Nephron progenitor cell (in vitro differentiated cells): ENCODE measurements around the gene LATS2.

Experiments
- DNase-seq: peaks from one replicate; pipeline ENCODE4 v3.0.0; 2021
- H3K27ac Mint-ChIP-seq: 2 replicates; pipeline ENCODE4 v1.8.0; 2021; ENCODE audit warnings: mild to moderate bottlenecking, moderate library complexity, mixed read lengths
- H3K27me3 Mint-ChIP-seq: 2 replicates; pipeline ENCODE4 v1.8.0; 2021; ENCODE audit warnings: mild to moderate bottlenecking, low read depth, mixed read lengths; ENCODE audit not compliant: poor library complexity
- H3K36me3 Mint-ChIP-seq: 2 replicates; pipeline ENCODE4 v1.8.0; 2021; ENCODE audit warnings: low read depth, mixed read lengths
- H3K4me1 Mint-ChIP-seq: 2 replicates; pipeline ENCODE4 v1.8.0; 2021; ENCODE audit warnings: mixed read lengths
- H3K4me3 Mint-ChIP-seq: 2 replicates; pipeline ENCODE4 v1.8.0; 2021; ENCODE audit warnings: mild to moderate bottlenecking, moderate library complexity, mixed read lengths
- H3K9me3 Mint-ChIP-seq: 2 replicates; pipeline ENCODE4 v1.8.0; 2021; ENCODE audit warnings: mild to moderate bottlenecking, moderate library complexity, mixed read lengths
- TF ChIP-seq, protein P1 (sequence below): fragments of 200-600 bp; sonication (generic); IDR thresholded peaks from 2 replicates; pipeline ENCODE4 v1.5.0; 2021; ENCODE audit warnings: antibody characterized with exemption

LATS2 gene

DNA sequence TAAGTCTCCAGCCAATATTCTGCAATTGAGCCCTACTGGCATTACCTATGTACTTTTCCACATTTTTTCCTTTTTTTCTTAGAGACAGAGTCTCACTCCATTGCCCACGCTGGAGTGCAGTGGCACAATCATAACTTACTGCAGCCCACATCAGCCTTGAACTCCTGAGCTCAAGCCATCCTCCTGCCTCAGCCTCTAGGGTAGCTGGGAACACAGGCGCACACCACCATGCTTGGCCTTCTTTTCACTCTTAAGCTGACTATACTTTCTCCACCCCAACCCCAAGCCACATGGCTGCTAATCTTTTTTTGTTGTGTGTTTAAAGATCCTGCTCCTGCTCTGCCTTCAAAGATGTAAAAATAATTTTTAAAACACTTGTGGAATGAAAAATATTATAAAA lies 1.6 kb upstream of the LATS2 start:
- TF ChIP-seq, protein P1, sequence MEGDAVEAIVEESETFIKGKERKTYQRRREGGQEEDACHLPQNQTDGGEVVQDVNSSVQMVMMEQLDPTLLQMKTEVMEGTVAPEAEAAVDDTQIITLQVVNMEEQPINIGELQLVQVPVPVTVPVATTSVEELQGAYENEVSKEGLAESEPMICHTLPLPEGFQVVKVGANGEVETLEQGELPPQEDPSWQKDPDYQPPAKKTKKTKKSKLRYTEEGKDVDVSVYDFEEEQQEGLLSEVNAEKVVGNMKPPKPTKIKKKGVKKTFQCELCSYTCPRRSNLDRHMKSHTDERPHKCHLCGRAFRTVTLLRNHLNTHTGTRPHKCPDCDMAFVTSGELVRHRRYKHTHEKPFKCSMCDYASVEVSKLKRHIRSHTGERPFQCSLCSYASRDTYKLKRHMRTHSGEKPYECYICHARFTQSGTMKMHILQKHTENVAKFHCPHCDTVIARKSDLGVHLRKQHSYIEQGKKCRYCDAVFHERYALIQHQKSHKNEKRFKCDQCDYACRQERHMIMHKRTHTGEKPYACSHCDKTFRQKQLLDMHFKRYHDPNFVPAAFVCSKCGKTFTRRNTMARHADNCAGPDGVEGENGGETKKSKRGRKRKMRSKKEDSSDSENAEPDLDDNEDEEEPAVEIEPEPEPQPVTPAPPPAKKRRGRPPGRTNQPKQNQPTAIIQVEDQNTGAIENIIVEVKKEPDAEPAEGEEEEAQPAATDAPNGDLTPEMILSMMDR = no peak
- H3K36me3 Mint-ChIP-seq = peaks cover 5% of the 10 kb centered on the region
- H3K9me3 Mint-ChIP-seq = no peaks in the 10 kb centered on the region
- peak overlapping the region; percentile 35 for H3K4me3 Mint-ChIP-seq
- peaks cover 12% of the 10 kb centered on the region for H3K4me1 Mint-ChIP-seq
- H3K27ac Mint-ChIP-seq = no peak overlapping the region
- peaks cover 10% of the 10 kb centered on the region for H3K27me3 Mint-ChIP-seq
- no peak for DNase-seq

DNA sequence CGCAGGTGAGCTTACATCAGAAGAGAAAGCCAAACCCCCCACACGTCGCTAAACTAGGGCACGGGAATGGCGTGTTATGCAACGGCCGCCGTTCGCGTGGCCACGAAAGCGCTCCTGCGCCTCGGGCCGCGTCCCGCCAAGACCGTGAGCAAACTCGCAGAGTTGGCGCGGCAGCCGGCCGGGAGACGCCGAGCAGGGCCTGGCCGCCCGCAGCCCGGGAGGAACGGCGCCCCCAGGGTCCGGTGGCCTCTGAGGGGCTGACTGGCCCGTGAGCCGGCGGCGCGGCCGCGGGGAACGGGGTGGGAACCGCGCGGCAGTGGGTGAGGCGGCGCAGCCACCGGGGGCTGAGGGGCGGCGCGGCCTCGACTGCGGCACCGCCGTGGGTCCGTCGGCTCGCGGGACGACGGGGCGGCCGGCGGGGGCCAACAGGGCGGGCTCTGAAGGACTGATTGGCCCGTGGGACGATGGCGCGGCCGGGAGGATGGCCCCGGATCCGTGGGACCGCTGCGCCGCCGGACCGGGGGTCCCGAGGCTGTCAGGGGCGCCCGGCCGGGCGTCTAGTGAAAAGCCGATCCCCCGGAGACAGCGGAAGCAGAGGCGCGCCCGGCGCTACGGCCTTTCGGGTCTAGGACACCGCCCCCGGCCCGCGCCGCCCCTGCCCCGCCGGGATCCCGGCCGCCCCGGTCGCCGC lies 903 bp downstream of the LATS2 start:
- Mint-ChIP-seq H3K27me3 (peaks cover 7% of the 10 kb centered on the region), H3K36me3 (peaks cover 10% of the 10 kb centered on the region), H3K27ac (peak overlapping the region; percentile 90), H3K4me3 (peak overlapping the region; percentile 85), H3K9me3 (no peaks in the 10 kb centered on the region), H3K4me1 (peaks cover 31% of the 10 kb centered on the region)
- peak; percentile 63 for DNase-seq
- TF ChIP-seq, protein P1 = no peak

DNA sequence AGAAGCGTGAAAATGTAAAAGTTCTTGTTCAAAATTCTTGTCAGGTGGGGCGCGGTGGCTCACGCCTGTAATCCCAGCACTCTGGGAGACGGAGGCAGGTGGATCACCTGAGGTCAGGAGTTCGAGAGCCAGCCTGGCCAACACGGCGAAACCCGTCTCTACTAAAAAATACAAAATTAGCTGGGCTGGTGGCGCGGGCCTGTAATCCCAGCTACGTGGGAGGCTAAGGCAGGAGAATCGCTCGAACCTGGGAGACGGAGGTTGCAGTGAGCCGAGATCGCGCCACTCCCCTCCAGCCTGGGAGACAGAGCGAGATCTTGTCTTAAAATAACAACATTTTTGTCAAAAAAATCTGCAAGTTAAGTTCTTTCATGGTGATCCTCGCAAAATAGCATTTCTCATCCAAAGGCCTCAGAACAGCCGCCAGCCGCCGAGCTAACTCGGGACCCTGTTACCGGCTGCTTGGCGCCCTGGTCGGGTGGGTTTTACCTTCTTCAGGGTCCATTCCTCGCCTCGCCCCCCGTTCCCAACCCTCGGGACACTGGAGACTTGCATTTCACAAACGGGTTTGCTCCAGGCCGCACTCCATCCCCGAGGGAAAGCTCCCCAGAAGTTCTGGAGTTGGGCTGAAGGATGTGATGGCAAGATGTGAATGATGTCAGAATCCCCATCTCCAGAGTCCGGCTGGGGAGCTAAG lies 1.6 kb downstream of the LATS2 start:
- peak overlapping the region; percentile 85 for H3K4me3 Mint-ChIP-seq
- peaks cover 7% of the 10 kb centered on the region for H3K27me3 Mint-ChIP-seq
- no peaks in the 10 kb centered on the region for H3K9me3 Mint-ChIP-seq
- DNase-seq = peak; percentile 17
- TF ChIP-seq, protein P1 = no peak
- H3K27ac Mint-ChIP-seq = peak overlapping the region; percentile 90
- peaks cover 32% of the 10 kb centered on the region for H3K4me1 Mint-ChIP-seq
- H3K36me3 Mint-ChIP-seq = peaks cover 10% of the 10 kb centered on the region

DNA sequence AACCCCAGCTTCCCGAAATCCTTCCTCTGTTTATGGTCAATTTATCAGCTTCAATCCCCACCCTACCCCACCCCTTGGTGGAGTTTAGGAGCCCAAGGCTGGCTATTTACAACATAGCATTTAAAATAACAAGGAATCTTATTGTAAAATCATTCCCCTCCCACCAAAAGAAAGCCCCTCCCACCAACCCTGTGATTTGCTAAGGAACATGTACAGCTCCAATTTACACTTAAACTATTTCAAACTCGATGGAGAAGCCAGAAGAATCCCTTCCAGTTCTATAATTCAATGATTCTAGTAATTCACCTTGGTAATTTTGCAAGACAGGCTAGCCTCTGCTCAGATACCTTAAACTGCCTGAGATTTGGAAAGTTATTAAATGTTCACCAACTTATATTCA lies 3.0 kb downstream of the LATS2 start:
- no peak overlapping the region for H3K27ac Mint-ChIP-seq
- H3K9me3 Mint-ChIP-seq = no peaks in the 10 kb centered on the region
- peak overlapping the region; percentile 85 for H3K4me3 Mint-ChIP-seq
- H3K4me1 Mint-ChIP-seq = peaks cover 37% of the 10 kb centered on the region
- peaks cover 10% of the 10 kb centered on the region for H3K36me3 Mint-ChIP-seq
- no peak for DNase-seq
- H3K27me3 Mint-ChIP-seq = peaks cover 7% of the 10 kb centered on the region
- TF ChIP-seq, protein P1 = no peak

DNA sequence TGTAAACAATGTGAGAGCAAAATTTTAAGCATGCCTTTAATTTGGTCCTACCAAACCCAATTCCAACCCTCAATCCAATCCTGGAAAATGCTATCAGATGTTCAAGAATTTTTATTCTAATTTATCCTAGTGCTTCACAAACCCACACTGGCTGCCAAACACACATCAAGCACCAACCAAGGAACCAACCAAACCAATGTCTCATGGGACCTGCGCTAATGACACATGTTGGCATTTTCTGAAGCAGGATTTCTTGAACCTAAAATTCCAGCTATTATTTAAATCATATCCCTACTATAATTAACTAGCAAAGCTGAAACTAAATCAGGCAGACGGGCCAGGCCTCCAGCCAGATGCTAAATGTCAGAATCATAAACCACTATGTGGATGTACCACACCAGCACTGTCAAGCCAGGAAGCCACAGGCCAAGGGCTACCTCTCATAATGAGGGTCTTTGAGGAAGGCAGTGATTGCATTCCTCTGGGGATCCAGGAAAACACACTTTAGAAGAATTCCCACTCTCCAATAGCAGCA lies 5.8 kb downstream of the LATS2 start:
- Mint-ChIP-seq H3K9me3 (no peaks in the 10 kb centered on the region), H3K36me3 (peaks cover 13% of the 10 kb centered on the region)
- DNase-seq = no peak

More for the DNA sequence above, 5.8 kb downstream of the LATS2 start:
- no peak overlapping the region for H3K4me3 Mint-ChIP-seq
- TF ChIP-seq, protein P1 = no peak
- peaks cover 36% of the 10 kb centered on the region for H3K4me1 Mint-ChIP-seq
- peaks cover 4% of the 10 kb centered on the region for H3K27me3 Mint-ChIP-seq
- H3K27ac Mint-ChIP-seq = no peak overlapping the region
